H1 (cell line): Measurements from ENCODE around the gene GGCX. TPM values are rescaled to one million over a fixed set of nuclear protein-coding genes. Genes with fewer than 3 reads are reported as not detected.

Source experiments
- CTCF ChIA-PET: fragments of 300-600 bp; sonication (Branson Sonifier 250); formaldehyde crosslinking; loops from one replicate; lab custom pipeline; 2021; ENCODE audit not compliant: partially characterized antibody; lab: Charles Lee
- POLR2A ChIA-PET: fragments of 300-600 bp; sonication (Branson Sonifier 250); formaldehyde crosslinking; loops from one replicate; lab custom pipeline; 2021; ENCODE audit warnings: inconsistent platforms; ENCODE audit not compliant: partially characterized antibody; lab: Charles Lee
- DNase-seq, 2 experiments: peaks; one replicate each; pipeline versions ENCODE4 v3.0.0 to v3.0.0-alpha.2; 2010 to 2022; ENCODE audit warnings: low spot score in 2 of 2, low read depth in 1 of 2, mixed read lengths in 1 of 2
- FAIRE-seq: peaks from 2 replicates; lab custom pipeline; 2011; peaks lifted over from hg19 to GRCh38; lab: Jason Lieb, UNC
- H2AFZ ChIP-seq: 2 replicates; pipeline ENCODE4 v1.8.1; 2012; ENCODE audit warnings: low read length, inconsistent platforms
- H2AK5ac ChIP-seq: 2 replicates; pipeline ENCODE4 v1.6.1; 2013; ENCODE audit warnings: low read depth, low read length
- H2BK120ac ChIP-seq: replicated peaks from 2 replicates; pipeline ENCODE3; 2013; ENCODE audit warnings: low read depth, low read length, inconsistent platforms
- H2BK12ac ChIP-seq: 2 replicates; pipeline ENCODE4 v1.6.1; 2013; ENCODE audit warnings: low read depth, low read length
- H2BK15ac ChIP-seq: 2 replicates; pipeline ENCODE4 v1.6.1; 2013; ENCODE audit warnings: low read length
- H2BK20ac ChIP-seq: 2 replicates; pipeline ENCODE4 v1.6.1; 2013; ENCODE audit warnings: low read length
- H2BK5ac ChIP-seq: 2 replicates; pipeline ENCODE4 v1.6.1; 2013; ENCODE audit warnings: low read depth, low read length
- H3K14ac ChIP-seq: 2 replicates; pipeline ENCODE4 v1.6.1; 2013; ENCODE audit warnings: inconsistent platforms; ENCODE audit not compliant: insufficient read length
- H3K18ac ChIP-seq: 2 replicates; pipeline ENCODE4 v1.6.1; 2013; ENCODE audit warnings: low read length; ENCODE audit errors: extremely low read depth
- H3K23ac ChIP-seq: 2 replicates; pipeline ENCODE4 v1.6.1; 2013; ENCODE audit warnings: inconsistent platforms; ENCODE audit not compliant: insufficient read length
- H3K23me2 ChIP-seq: 2 replicates; pipeline ENCODE4 v1.6.1; 2013; ENCODE audit warnings: low read depth, low read length
- H3K27ac ChIP-seq: 2 replicates; pipeline ENCODE4 v1.6.1; 2011; ENCODE audit warnings: low read depth, low read length, inconsistent platforms
- H3K27me3 ChIP-seq, 4 experiments: replicated peaks in 1 of 4; 1 replicate in 1 of 4; 2 replicates in 3 of 4; pipeline versions ENCODE4 v1.6.1 to v1.8.1; 2011 to 2013; ENCODE audit warnings: low read length in 3 of 4, mild to moderate bottlenecking in 3 of 4, inconsistent platforms in 2 of 4, mixed read lengths in 2 of 4, moderate library complexity in 1 of 4; ENCODE audit not compliant: control insufficient read depth in 3 of 4, insufficient read depth in 3 of 4; ENCODE audit errors: extremely low read depth in 1 of 4
- H3K36me3 ChIP-seq, 4 experiments: 2 replicates each; pipeline versions ENCODE4 v1.6.1 to v1.8.1; 2011 to 2013; ENCODE audit warnings: mild to moderate bottlenecking in 4 of 4, low read length in 3 of 4, moderate library complexity in 2 of 4, control low read depth in 1 of 4, inconsistent platforms in 1 of 4; ENCODE audit not compliant: insufficient read depth in 4 of 4, control insufficient read depth in 2 of 4
- H3K4ac ChIP-seq: replicated peaks from 2 replicates; pipeline ENCODE3; 2013; ENCODE audit warnings: low read length, low read depth, mixed read lengths, inconsistent platforms; ENCODE audit not compliant: insufficient read length
- H3K4me1 ChIP-seq, 4 experiments: replicated peaks in 1 of 4; 1 replicate in 1 of 4; 2 replicates in 3 of 4; pipeline versions ENCODE4 v1.6.1 to v1.8.1; 2011 to 2013; ENCODE audit warnings: low read length in 3 of 4, inconsistent platforms in 2 of 4, mixed read lengths in 1 of 4; ENCODE audit not compliant: insufficient read depth in 4 of 4, control insufficient read depth in 3 of 4
- H3K4me2 ChIP-seq, 2 experiments: 2 replicates each; pipeline versions ENCODE4 v1.6.1 to v1.8.1; 2011 to 2013; ENCODE audit warnings: low read depth in 2 of 2, low read length in 2 of 2, control low read depth in 1 of 2, inconsistent platforms in 1 of 2, mild to moderate bottlenecking in 1 of 2; ENCODE audit not compliant: insufficient read depth in 1 of 2
- H3K4me3 ChIP-seq, 4 experiments: fragments of 200-600, 300-600 bp in 1 of 4; sonication (generic), shearing (Covaris generic), sonication (Bioruptor Twin) in 1 of 4; 2 replicates each; pipeline versions ENCODE4 v1.5.1 to v1.8.1; 2011 to 2016; ENCODE audit warnings: low read length in 4 of 4, low read depth in 3 of 4, control low read depth in 2 of 4, inconsistent platforms in 2 of 4, mild to moderate bottlenecking in 2 of 4, mixed read lengths in 1 of 4, moderate library complexity in 1 of 4; ENCODE audit not compliant: insufficient read depth in 2 of 4; ENCODE audit errors: extremely low read depth in 1 of 4
- H3K56ac ChIP-seq: replicated peaks from 2 replicates; pipeline ENCODE3; 2013; ENCODE audit warnings: low read depth, mild to moderate bottlenecking, mixed read lengths, low read length, inconsistent platforms; ENCODE audit not compliant: insufficient read length
- H3K79me1 ChIP-seq: 2 replicates; pipeline ENCODE4 v1.6.1; 2013; ENCODE audit warnings: low read depth, low read length, control low read depth
- H3K79me2 ChIP-seq, 2 experiments: 2 replicates each; pipeline versions ENCODE4 v1.6.1 to v1.8.1; 2012 to 2013; ENCODE audit warnings: low read length in 2 of 2, mild to moderate bottlenecking in 2 of 2, inconsistent platforms in 1 of 2; ENCODE audit not compliant: insufficient read depth in 2 of 2, control insufficient read depth in 1 of 2
- H3K9ac ChIP-seq, 4 experiments: replicated peaks in 1 of 4; 1 replicate in 1 of 4; 2 replicates in 3 of 4; pipeline versions ENCODE4 v1.6.1 to v1.8.1; 2011 to 2013; ENCODE audit warnings: low read depth in 3 of 4, low read length in 3 of 4, control low read depth in 2 of 4, mild to moderate bottlenecking in 2 of 4, moderate library complexity in 2 of 4, inconsistent platforms in 1 of 4; ENCODE audit errors: extremely low read depth in 1 of 4
- H3K9me3 ChIP-seq, 2 experiments: 2 replicates each; pipeline versions ENCODE4 v1.6.1 to v1.8.1; 2012 to 2013; ENCODE audit warnings: mild to moderate bottlenecking in 2 of 2, moderate library complexity in 2 of 2, control low read depth in 1 of 2, inconsistent platforms in 1 of 2, low read depth in 1 of 2, low read length in 1 of 2, mixed read lengths in 1 of 2; ENCODE audit not compliant: insufficient read depth in 2 of 2
- H4K20me1 ChIP-seq, 2 experiments: replicated peaks in 1 of 2; 2 replicates each; pipeline versions ENCODE3 to v1.8.1; 2011 to 2013; ENCODE audit warnings: inconsistent platforms in 2 of 2, low read length in 2 of 2, mild to moderate bottlenecking in 1 of 2; ENCODE audit not compliant: insufficient read depth in 2 of 2, control insufficient read depth in 1 of 2
- H4K5ac ChIP-seq: 2 replicates; pipeline ENCODE4 v1.6.1; 2013; ENCODE audit warnings: low read length, low read depth, mixed read lengths, inconsistent platforms; ENCODE audit not compliant: insufficient read length
- H4K8ac ChIP-seq: 2 replicates; pipeline ENCODE4 v1.8.0; 2013; ENCODE audit warnings: mild to moderate bottlenecking, moderate library complexity, low read length, inconsistent platforms; ENCODE audit not compliant: insufficient read depth; ENCODE audit errors: extremely low read depth
- H4K91ac ChIP-seq: replicated peaks from 2 replicates; pipeline ENCODE3; 2013; ENCODE audit warnings: low read length, mixed read lengths, inconsistent platforms; ENCODE audit not compliant: insufficient read length
- BACH1 ChIP-seq: IDR thresholded peaks from 2 replicates; pipeline ENCODE4 v1.6.1; 2012; ENCODE audit warnings: low read length, improper control_type of control experiment
- CEBPB ChIP-seq: IDR thresholded peaks from 2 replicates; pipeline ENCODE4 v1.6.1; 2012; ENCODE audit warnings: low read depth, low read length
- CREB1 ChIP-seq: IDR thresholded peaks from 2 replicates; pipeline ENCODE4 v1.6.1; 2012; ENCODE audit warnings: inconsistent platforms
- JUN ChIP-seq: IDR thresholded peaks from 2 replicates; pipeline ENCODE4 v1.6.1; 2011; ENCODE audit warnings: low read depth, mild to moderate bottlenecking, improper control_type of control experiment, low read length
- JUND ChIP-seq: IDR thresholded peaks from 2 replicates; pipeline ENCODE4 v1.6.1; 2011; ENCODE audit warnings: mild to moderate bottlenecking, improper control_type of control experiment, low read length
- KDM5A ChIP-seq: fragments of 200-600 bp; IDR thresholded peaks from 2 replicates; pipeline ENCODE4 v1.7.1; 2012; ENCODE audit warnings: mild to moderate bottlenecking, low read length, inconsistent platforms, mixed read lengths
- POU5F1 ChIP-seq: IDR thresholded peaks from 2 replicates; pipeline ENCODE4 v1.6.1; 2011; ENCODE audit warnings: low read depth, mild to moderate bottlenecking, low read length, moderate library complexity
- RAD21 ChIP-seq, 2 experiments: IDR thresholded peaks in 1 of 2; conservative IDR thresholded peaks in 1 of 2; 2 replicates each; pipeline ENCODE4 v1.6.1; 2011; ENCODE audit warnings: low read depth in 2 of 2, low read length in 2 of 2, improper control_type of control experiment in 1 of 2, inconsistent platforms in 1 of 2, mild to moderate bottlenecking in 1 of 2, moderate library complexity in 1 of 2
- RFX5 ChIP-seq: IDR thresholded peaks from 2 replicates; pipeline ENCODE4 v1.6.1; 2011; ENCODE audit warnings: low read depth, low read length, improper control_type of control experiment, borderline replicate concordance
- RXRA ChIP-seq: IDR thresholded peaks from 2 replicates; pipeline ENCODE4 v1.6.1; 2011; ENCODE audit warnings: low read depth, mild to moderate bottlenecking, low read length, moderate library complexity; ENCODE audit not compliant: insufficient read depth
- SIRT6 ChIP-seq: IDR thresholded peaks from one replicate; pipeline ENCODE4 v1.7.1; 2012; ENCODE audit warnings: low read length, inconsistent platforms
- SRF ChIP-seq: IDR thresholded peaks from 2 replicates; pipeline ENCODE4 v1.6.1; 2011; ENCODE audit warnings: mild to moderate bottlenecking, low read depth, low read length, moderate library complexity
- TAF7 ChIP-seq: optimal IDR thresholded peaks from 2 replicates; pipeline ENCODE3; 2011; ENCODE audit warnings: low read depth, mild to moderate bottlenecking, inconsistent platforms, low read length, moderate library complexity, borderline replicate concordance
- YY1 ChIP-seq: IDR thresholded peaks from 2 replicates; pipeline ENCODE4 v1.6.1; 2011; ENCODE audit warnings: low read depth, mild to moderate bottlenecking, low read length
- ZNF274 ChIP-seq: IDR thresholded peaks from 2 replicates; pipeline ENCODE4 v1.7.0; 2012; ENCODE audit warnings: low read length, borderline replicate concordance; ENCODE audit errors: extremely low read depth
- WGBS, 2 experiments: shearing (Covaris generic) in 1 of 2; methylation state at CpG; one replicate each; pipeline versions ENCODE4 v1.1.6 to v1.1.7; 2013 to 2015; ENCODE audit warnings: low lambda C conversion rate in 2 of 2, mixed read lengths in 2 of 2, inconsistent platforms in 1 of 2, low coverage in 1 of 2, missing lambda C conversion rate in 1 of 2; ENCODE audit not compliant: insufficient replicate concordance in 2 of 2, insufficient coverage in 1 of 2, insufficient read length in 1 of 2; ENCODE audit errors: extremely low coverage in 1 of 2, missing lambda C conversion rate in 1 of 2; 5-methylcytosine and 5-hydroxymethylcytosine counted together
- polyA plus RNA-seq, 7 experiments: library from polyadenylated mRNA; depleted of rRNA in 3 of 7; stranded (reverse) in 5 of 7; unstranded in 2 of 7; fragments of >200 nt in 5 of 7; fragments of 200-250 nt in 2 of 7; gene quantifications; 1 replicate in 5 of 7; 2 replicates in 1 of 7; 4 replicates in 1 of 7; pipeline versions ENCODE4 v1.2.1 to v1.2.3, GENCODE V29; 2011 to 2013; ENCODE audit warnings: missing spikeins in 2 of 7, mixed read lengths in 2 of 7
- total RNA-seq: library from RNA; stranded (reverse); fragmentation: NEBNext Ultra II Directional; extraction: Animal tissue kit (Norgen Biotek cat#: 25700); gene quantifications from 2 replicates; pipeline ENCODE4 v1.2.1, GENCODE V29; 2021

GGCX gene
- total and polyA plus RNA-seq, 2 of the 8 experiments (the other 6 are each of a cell fraction or from before 2014, with no cell fraction given) = 29.4 to 33.8 TPM

DNA sequence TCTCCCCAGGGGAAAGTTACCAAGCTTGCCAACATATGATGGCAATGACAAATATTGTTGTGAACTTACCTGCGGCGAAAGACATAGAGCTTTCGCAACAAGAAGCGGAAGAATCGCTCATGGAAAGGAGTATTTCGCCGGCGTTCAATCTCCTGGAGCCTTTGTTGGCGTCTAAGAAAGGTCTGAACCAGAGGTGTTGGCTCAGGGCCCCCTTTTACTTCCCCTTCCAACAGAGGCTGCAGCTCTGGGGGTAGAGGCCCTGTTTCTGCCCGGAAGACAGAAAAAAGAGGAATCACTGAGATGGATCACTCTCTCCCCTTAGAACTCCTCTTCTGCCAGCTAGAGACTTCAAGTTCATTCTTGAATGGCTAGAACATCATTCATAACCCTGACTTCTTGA, 10.8 kb downstream of the GGCX start:
- Histone ChIP-seq H3K9ac (no peak overlapping the region), H3K4ac (no peak overlapping the region), H2BK20ac (no peak overlapping the region), H3K27ac (no peak overlapping the region), H3K14ac (no peak overlapping the region), H3K18ac (no peak overlapping the region), H3K23ac (no peak overlapping the region), H2BK120ac (no peak overlapping the region), H3K79me2 (no peaks in the 10 kb centered on the region), H3K4me1 (peaks cover 0 to 2% (median 0%) of the 10 kb centered on the region in 4 experiments; a peak in 1 of 7 replicates), H3K4me2 (no peak overlapping the region), H2BK5ac (no peak overlapping the region), H4K20me1 (peaks cover 1 to 2% of the 10 kb centered on the region in 2 experiments), H3K9me3 (no peaks in the 10 kb centered on the region), H3K56ac (no peak overlapping the region), H3K36me3 (peaks cover 21 to 45% (median 35%) of the 10 kb centered on the region in 4 experiments), H2AK5ac (no peak overlapping the region), H3K79me1 (no peaks in the 10 kb centered on the region), H4K5ac (no peak overlapping the region), H3K23me2 (no peaks in the 10 kb centered on the region), H3K4me3 (no peak overlapping the region), H2BK12ac (no peak overlapping the region), H4K8ac (no peak overlapping the region), H2BK15ac (no peak overlapping the region), H2AFZ (no peak overlapping the region), H3K27me3 (no peaks in the 10 kb centered on the region), H4K91ac (no peak overlapping the region)
- TF ChIP-seq BACH1 = no peak
- no peak for TF ChIP-seq JUND
- no peak for TF ChIP-seq KDM5A
- no peak for TF ChIP-seq CEBPB
- no peak for TF ChIP-seq POU5F1
- no peak for TF ChIP-seq CREB1
- no peak for TF ChIP-seq RXRA
- TF ChIP-seq JUN = no peak
- no peak for TF ChIP-seq YY1
- no peak for TF ChIP-seq SIRT6
- no peak for TF ChIP-seq ZNF274
- TF ChIP-seq TAF7 = no peak
- TF ChIP-seq RAD21 (IDR thresholded peaks at IDR 0.05 in 1 of 2, conservative IDR thresholded peaks at IDR 0.05 in 1 of 2; ENCODE audit: low read depth in 2 of 2, low read length in 2 of 2) = no peak
- no peak for TF ChIP-seq RFX5
- TF ChIP-seq SRF = no peak
- DNase-seq (no peak), FAIRE-seq (no peak)
- 94% methylated on average over 10 of the region's 10 CpGs; no CpG with 5 or more reads in 1 of the 2 experiments for WGBS, 2 experiments
- POLR2A ChIA-PET = interaction anchor here (0.9 to 38.6 kb wide), 8 partner anchors 8 to 223 kb away, joined by 3 to 1889 read pairs (median 204); partner anchors contain the start of genes C2orf68, CAPG, ELMOD3 and GGCX
- CTCF ChIA-PET = interaction anchor here (0.6 to 10.1 kb wide), 24 partner anchors 10 to 204 kb away, joined by 3 to 259 read pairs (median 4); partner anchors contain the start of genes ELMOD3, GGCX, MAT2A and RETSAT
